ENCODE measurements around the gene GCK.
"Not testable (repeated sequence)": the region's sequence is repeated elsewhere in the genome, so short reads cannot be mapped to it uniquely, and the experiment has no call there.

The GCK gene

GRCh38 chr7:44200699-44201461 is 11.6 kb upstream of the GCK start, which contains the start of gene YKT6:
Gene YKT6 (plus strand): TSS chr7:44200978. CDS start chr7:44201136, 158 bp downstream.
- DNase-seq = peak; percentile 92

- not testable (repeated sequence) for DNase-seq
Measured at GRCh38 chr7:44200163-44200562, 10.9 kb upstream of the GCK start.

- no peak for DNase-seq
Measured at GRCh38 chr7:44197474-44197873, 8.2 kb upstream of the GCK start.

- no peak for DNase-seq
Measured at GRCh38 chr7:44196450-44196872, 7.2 kb upstream of the GCK start.

- no peak for DNase-seq
Measured at GRCh38 chr7:44195889-44196288, 6.7 kb upstream of the GCK start.

- no peak for DNase-seq
Measured at GRCh38 chr7:44194562-44195145, 5.4 kb upstream of the GCK start.

- no peak for DNase-seq
Measured at GRCh38 chr7:44194069-44194468, 4.8 kb upstream of the GCK start.

- DNase-seq = no peak
Measured at GRCh38 chr7:44193011-44193802, 4.0 kb upstream of the GCK start.

GRCh38 chr7:44191171-44191570 is 1.9 kb upstream of the GCK start:
- DNase-seq = no peak

- DNase-seq = no peak
Measured at GRCh38 chr7:44189993-44190872, 994 bp upstream of the GCK start.

GRCh38 chr7:44188480-44189225 is 586 bp downstream of the GCK start:
- no peak for DNase-seq

- DNase-seq = no peak
Measured at GRCh38 chr7:44187636-44188416, 1.4 kb downstream of the GCK start.

- no peak for DNase-seq
Measured at GRCh38 chr7:44186736-44187135, 2.5 kb downstream of the GCK start.

GRCh38 chr7:44185729-44186128 is 3.5 kb downstream of the GCK start:
- DNase-seq = no peak

- no peak for DNase-seq
Measured at GRCh38 chr7:44184873-44185446, 4.3 kb downstream of the GCK start.

- DNase-seq = no peak
Measured at GRCh38 chr7:44184206-44184872, 4.9 kb downstream of the GCK start.

- DNase-seq = no peak
Measured at GRCh38 chr7:44183386-44183785, 5.9 kb downstream of the GCK start.

GRCh38 chr7:44182827-44183226 is 6.4 kb downstream of the GCK start:
- no peak for DNase-seq

- DNase-seq = no peak
Measured at GRCh38 chr7:44180631-44181030, 8.6 kb downstream of the GCK start.

- no peak for DNase-seq
Measured at GRCh38 chr7:44177570-44178131, 11.6 kb downstream of the GCK start.

All from SHP77 treated with DMSO at 0.1 percent for 48 hours (cell line).